DMS153 treated with DMSO at 0.1 percent for 48 hours (cell line): ENCODE results near the gene OXNAD1.

ENCODE experiments used
- DNase-seq: peaks from one replicate; lab custom pipeline; 2025; ENCODE audit not compliant: unreplicated experiment; lab: John Stamatoyannopoulos, UW

Gene OXNAD1

DNA sequence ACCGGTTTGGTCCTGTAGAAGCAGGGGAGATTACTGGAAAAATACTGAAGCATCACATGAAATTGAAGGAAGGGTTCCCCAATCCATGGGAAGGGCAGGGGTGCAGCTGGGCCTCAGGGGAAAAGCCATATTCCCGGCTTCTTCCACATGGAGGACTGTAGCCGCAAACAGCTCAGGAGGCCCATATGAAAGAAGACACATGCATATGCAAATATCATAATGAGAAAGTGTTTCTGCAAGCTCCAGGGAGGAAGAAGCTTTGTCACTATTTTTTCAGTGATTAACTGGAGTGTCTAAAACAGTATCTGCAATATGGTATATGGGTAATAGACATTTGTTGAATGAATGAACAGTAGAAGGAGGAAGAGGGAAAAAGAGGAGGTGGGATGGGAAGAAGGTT, 19.4 kb upstream of the OXNAD1 start:
- no peak for DNase-seq

DNA sequence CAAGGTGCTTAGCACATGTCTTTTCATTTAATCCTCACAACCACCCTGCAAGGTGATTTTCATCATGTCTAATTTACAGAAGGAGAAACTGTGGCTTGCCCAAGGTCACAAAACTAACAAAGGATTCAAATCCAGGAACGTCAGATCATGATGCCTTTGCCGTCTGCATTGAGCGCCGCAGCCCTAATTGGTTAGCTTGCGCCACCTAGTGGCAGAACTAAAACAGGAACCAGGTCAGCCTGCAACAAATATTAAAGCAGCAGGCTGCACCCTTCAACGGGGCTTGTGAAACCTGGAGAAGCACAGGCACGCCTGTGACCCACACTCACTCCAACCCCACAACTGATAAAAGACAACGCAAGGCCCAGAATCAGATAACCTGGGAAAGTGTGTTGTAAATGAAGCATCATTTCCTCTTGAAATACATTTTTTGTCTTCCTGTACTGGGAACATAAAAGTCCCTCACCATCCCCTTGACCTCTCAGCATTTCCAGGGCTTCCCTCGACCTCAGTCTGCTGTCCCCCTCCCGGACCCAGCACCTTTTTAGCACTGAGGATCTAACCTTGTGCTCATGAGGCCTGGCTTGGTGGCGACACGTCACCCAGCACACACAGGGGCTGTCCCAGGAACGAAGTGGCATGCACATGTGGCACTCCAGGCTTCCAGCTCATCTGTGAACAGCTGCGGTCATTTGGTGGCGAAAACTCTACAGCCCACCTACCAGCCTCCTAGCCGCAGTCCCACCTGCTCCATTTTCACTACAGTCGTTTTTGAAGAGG, 17.5 kb upstream of the OXNAD1 start:
- peak; percentile 59 for DNase-seq

- no peak for DNase-seq
Measured at GRCh38 chr3:16248556-16248955, 16.5 kb upstream of the OXNAD1 start.

DNA sequence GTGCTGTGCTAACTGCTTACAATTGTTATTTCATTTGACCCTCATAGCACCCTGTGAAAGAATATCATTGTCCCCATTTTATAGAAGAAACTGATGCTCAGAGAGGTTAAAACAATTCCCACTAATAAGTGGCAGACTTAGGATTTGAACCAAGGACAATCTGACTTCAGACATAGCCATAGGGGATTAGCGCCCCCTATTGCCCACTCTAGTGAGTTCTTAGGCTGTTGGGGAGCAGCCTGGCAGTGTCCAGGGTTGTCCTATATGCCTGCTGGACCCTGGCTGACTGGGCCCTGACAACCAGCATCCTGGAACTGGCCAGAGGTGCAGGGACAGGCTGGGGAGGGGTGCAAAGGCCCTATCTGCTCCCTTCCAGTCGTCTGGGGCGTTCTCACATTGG, 15.7 kb upstream of the OXNAD1 start:
- no peak for DNase-seq

DNA sequence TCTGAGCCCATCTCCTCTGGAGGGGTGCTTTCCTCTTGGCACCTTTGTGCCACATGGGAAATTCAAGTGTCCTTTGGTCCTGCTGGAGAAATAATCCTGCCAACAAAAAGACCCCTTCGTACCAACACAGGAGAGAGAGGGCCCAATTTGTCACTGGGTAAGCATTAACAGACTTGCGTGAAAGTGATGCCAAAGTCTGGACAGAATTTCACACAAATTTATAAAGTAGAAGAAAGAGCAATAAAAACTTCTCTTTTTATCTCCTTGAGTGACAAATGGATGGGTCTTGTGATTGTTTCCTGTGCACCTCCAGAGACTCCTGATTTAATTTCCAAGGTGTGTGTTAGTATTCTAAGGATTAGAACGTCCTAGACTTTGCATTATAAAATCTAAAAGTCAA, 15.1 kb upstream of the OXNAD1 start:
- DNase-seq = no peak

DNA sequence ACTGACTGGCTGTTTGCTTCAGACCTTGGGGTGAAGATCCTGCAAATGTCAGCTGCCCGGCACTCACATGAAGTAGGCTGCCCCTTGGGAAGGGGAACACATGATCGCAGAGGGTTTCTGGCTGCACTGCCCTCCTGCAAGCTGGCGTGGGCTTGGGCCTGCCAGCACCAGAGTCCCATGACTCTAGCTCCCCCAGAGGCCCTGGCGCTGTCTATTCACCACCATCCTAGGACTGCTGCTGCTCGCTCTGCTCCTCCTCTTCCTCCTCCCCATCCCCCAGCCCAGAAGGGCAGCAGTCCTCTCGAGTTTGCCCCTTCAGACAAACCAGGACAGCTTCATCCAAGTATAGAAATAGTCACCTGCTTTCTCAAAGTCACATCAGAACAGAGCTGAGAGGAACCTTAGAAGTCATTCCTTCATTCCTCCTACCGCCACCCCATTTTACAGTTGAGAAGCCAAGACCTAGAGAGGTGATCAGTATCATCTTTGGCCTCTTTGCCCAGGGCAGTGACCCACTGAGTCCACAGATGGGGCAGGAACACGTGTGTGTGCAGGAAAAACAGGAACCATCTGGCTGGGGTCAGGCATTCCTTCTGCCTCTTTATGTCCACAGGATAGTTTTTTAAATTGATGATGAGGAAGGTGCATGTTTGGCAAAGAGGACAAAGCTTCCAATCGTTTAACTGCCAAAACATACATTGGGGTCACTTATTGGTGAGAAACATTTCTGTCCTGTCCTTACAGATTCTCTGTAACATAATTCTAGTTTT, 13.5 kb upstream of the OXNAD1 start:
- DNase-seq = no peak

GRCh38 chr3:16252243-16252978, 12.6 kb upstream of the OXNAD1 start:
- DNase-seq = no peak

DNA sequence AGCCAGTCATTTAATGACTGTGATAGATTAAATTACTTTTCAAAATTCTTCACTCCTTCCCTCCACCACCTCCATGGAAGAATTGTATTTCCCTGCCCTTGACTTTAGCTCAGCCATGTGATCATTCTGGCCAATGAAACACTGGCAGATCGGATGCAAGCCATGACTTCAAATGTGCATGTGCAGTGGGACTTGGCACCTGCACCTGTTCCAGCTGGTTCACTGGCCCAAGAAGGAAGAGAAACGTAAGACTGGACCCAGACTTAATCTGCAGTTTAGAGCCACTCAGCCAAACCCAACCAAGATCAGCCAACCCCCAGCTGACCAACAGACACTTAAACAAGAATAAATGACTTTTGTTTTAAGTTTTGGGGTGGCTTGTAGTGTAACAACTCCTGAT, 12.0 kb upstream of the OXNAD1 start:
- no peak for DNase-seq

GRCh38 chr3:16253601-16254000, 11.4 kb upstream of the OXNAD1 start:
- no peak for DNase-seq

- no peak for DNase-seq
Measured at GRCh38 chr3:16254916-16255315, 10.1 kb upstream of the OXNAD1 start.

- no peak for DNase-seq
Measured at GRCh38 chr3:16255326-16255725, 9.7 kb upstream of the OXNAD1 start.

- no peak for DNase-seq
Measured at GRCh38 chr3:16255726-16256125, 9.3 kb upstream of the OXNAD1 start.

DNA sequence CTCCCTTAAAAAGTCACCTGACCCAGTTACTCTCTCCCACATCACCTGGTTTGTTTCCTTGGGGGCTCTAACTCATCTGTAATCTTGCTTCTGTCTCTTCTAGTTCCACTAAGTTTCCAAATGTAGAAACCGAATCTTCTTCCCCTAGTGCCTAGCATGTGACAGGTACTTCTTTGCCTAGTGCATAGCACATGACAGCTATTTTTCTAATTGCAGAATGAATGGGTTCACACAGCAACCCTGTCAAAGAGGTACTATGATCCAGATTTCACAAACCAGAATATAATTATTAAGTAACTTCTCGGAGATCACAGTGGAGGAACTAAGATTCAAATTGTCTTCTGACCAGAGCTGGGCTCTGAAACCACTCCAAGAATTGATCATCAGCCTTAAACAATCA, 7.7 kb upstream of the OXNAD1 start:
- no peak for DNase-seq

GRCh38 chr3:16258177-16258576, 6.8 kb upstream of the OXNAD1 start:
- DNase-seq = no peak

GRCh38 chr3:16258866-16259265, 6.1 kb upstream of the OXNAD1 start:
- no peak for DNase-seq

GRCh38 chr3:16260046-16260445, 5.0 kb upstream of the OXNAD1 start:
- DNase-seq = no peak

- no peak for DNase-seq
Measured at GRCh38 chr3:16262174-16262573, 2.8 kb upstream of the OXNAD1 start.

DNA sequence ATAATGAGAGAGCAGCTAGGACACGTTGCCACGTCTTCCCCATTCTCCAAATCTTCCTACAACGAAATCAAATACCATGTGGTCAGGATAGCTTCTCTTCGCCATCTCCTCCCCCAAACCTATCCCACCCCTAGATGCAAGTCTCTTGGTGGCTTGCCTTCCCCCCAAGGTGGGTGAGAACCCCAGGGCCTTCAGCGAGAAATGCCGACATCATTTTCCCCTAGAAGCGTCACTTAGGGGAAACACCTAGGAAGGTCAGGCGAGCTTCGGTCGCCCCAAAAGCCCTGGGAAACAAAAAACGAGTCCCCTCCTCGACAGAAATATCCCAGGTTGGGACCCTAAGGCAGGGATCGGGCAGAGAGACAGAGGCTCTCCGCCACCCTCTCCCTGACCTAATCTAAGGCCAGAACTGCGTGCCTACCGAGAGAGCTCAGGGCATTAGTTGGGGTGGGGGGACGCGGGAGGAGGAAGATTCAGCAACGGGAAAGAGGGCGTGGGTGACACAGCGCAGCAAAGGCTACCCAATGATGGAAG, 771 bp upstream of the OXNAD1 start:
- no peak for DNase-seq

GRCh38 chr3:16265455-16265786, 409 bp downstream of the OXNAD1 start:
- DNase-seq = no peak

DNA sequence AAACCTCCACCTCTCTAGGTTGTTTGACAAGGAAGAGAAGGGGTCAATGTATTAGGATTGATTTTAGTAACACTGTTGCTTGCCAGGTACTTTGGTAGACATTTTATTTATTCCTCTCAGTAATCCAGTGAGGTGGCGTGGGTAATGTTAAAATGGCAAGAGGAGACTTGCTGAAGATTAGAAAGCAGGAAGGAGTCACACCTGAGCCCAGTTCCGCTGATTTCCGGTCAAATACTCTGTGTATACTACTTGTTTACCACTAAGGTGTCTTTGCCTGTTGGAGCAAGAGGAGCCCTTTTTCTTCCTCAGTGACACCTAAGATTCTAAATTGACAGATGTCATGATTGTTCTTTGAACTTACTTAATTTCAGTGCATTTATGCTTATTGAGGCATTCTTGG, 1.7 kb downstream of the OXNAD1 start:
- no peak for DNase-seq

GRCh38 chr3:16270855-16271254, 5.8 kb downstream of the OXNAD1 start:
- no peak for DNase-seq

GRCh38 chr3:16272588-16272987, 7.6 kb downstream of the OXNAD1 start:
- no peak for DNase-seq
